Measurements from ENCODE around the gene VGLL1.

- no peak for TF ChIP-seq CTCF (IDR thresholded peaks at IDR 0.05 in 4 of 5, conservative IDR thresholded peaks at IDR 0.05 in 1 of 5)
- TF ChIP-seq POLR2A (IDR thresholded peaks at IDR 0.05) = no peak
Measured at GRCh38 chrX:136519069-136519468, 12.9 kb upstream of the VGLL1 start.

Data from gastrocnemius medialis (tissue), 4 donors.